Endothelial cell of umbilical vein (primary cell): ENCODE measurements around the gene FBLIM1. TPM values are rescaled to one million over a fixed set of nuclear protein-coding genes. Genes with fewer than 3 reads are reported as not detected.
"Not testable (repeated sequence)": the region's sequence is repeated elsewhere in the genome, so short reads cannot be mapped to it uniquely, and the experiment has no call there.

Source experiments
- BruUV-seq: library from RNA; stranded (reverse); fragments of 400-500 nt; replicated peaks from 2 replicates; lab custom pipeline; 2021; lab: Mats Ljungman, UMichigan
- CTCF ChIA-PET: fragments of 300-600, 350-600 bp; sonication (Branson Sonifier 250); formaldehyde crosslinking; loops from one replicate; lab custom pipeline; 2021; ENCODE audit warnings: antibody characterized with exemption, inconsistent platforms; lab: Charles Lee
- POLR2A ChIA-PET: fragments of 300-600, 350-600 bp; sonication (Branson Sonifier 250); formaldehyde crosslinking; loops from one replicate; lab custom pipeline; 2021; ENCODE audit warnings: antibody characterized with exemption, inconsistent platforms; lab: Charles Lee
- DNase-seq: peaks from one replicate; pipeline ENCODE4 v3.0.0-alpha.2; 2011; ENCODE audit warnings: low read depth, low spot score
- FAIRE-seq: peaks from 2 replicates; lab custom pipeline; 2011; peaks lifted over from hg19 to GRCh38; lab: Jason Lieb, UNC
- H2AFZ ChIP-seq: 2 replicates; pipeline ENCODE4 v1.6.0; 2012; ENCODE audit warnings: low read depth, low read length, control low read depth, inconsistent platforms
- H3K27ac ChIP-seq: 2 replicates; pipeline ENCODE4 v1.5.1; 2011; ENCODE audit warnings: low read depth, mild to moderate bottlenecking, control low read depth, low read length, moderate library complexity; ENCODE audit not compliant: insufficient read depth
- H3K27me3 ChIP-seq, 2 experiments: 2 replicates each; pipeline versions ENCODE4 v1.6.0 to v1.6.1; 2011; ENCODE audit warnings: low read length in 2 of 2, mixed read lengths in 1 of 2; ENCODE audit not compliant: control insufficient read depth in 2 of 2, insufficient read depth in 2 of 2
- H3K36me3 ChIP-seq, 2 experiments: 2 replicates in 1 of 2; 3 replicates in 1 of 2; pipeline ENCODE4 v1.5.1; 2011; ENCODE audit warnings: low read length in 2 of 2, mild to moderate bottlenecking in 1 of 2, moderate library complexity in 1 of 2; ENCODE audit not compliant: control insufficient read depth in 2 of 2, insufficient read depth in 2 of 2; ENCODE audit errors: extremely low read depth in 1 of 2
- H3K4me1 ChIP-seq: 3 replicates; pipeline ENCODE4 v1.5.1; 2011; ENCODE audit warnings: mild to moderate bottlenecking, low read length; ENCODE audit not compliant: control insufficient read depth, insufficient read depth; ENCODE audit errors: extremely low read depth
- H3K4me2 ChIP-seq: 2 replicates; pipeline ENCODE4 v1.6.1; 2011; ENCODE audit warnings: low read length, control low read depth, mixed read lengths; ENCODE audit not compliant: insufficient read depth
- H3K4me3 ChIP-seq, 3 experiments: fragments of 200-600 bp in 1 of 3; sonication (generic), shearing (Covaris generic) in 1 of 3; replicated peaks in 1 of 3; 2 replicates each; pipeline ENCODE4 v1.5.1; 2011 to 2016; ENCODE audit warnings: control low read depth in 3 of 3, low read length in 3 of 3, mild to moderate bottlenecking in 2 of 3, inconsistent platforms in 1 of 3, low read depth in 1 of 3, moderate library complexity in 1 of 3; ENCODE audit not compliant: insufficient read depth in 1 of 3
- H3K79me2 ChIP-seq: 2 replicates; pipeline ENCODE4 v1.6.0; 2012; ENCODE audit warnings: low read length, inconsistent platforms; ENCODE audit not compliant: control insufficient read depth, insufficient read depth
- H3K9ac ChIP-seq: replicated peaks from 2 replicates; pipeline ENCODE3; 2011; ENCODE audit warnings: low read length, control low read depth; ENCODE audit not compliant: insufficient read depth; ENCODE audit errors: extremely low read depth
- H3K9me1 ChIP-seq: replicated peaks from 3 replicates; pipeline ENCODE4 v1.6.0; 2011; ENCODE audit warnings: mild to moderate bottlenecking, low read length; ENCODE audit not compliant: control insufficient read depth, insufficient read depth; ENCODE audit errors: extremely low read depth
- H3K9me3 ChIP-seq: replicated peaks from 2 replicates; pipeline ENCODE4 v1.5.1; 2012; ENCODE audit warnings: low read length, inconsistent platforms; ENCODE audit not compliant: control insufficient read depth, insufficient read depth
- H4K20me1 ChIP-seq: replicated peaks from 2 replicates; pipeline ENCODE3; 2011; ENCODE audit warnings: mild to moderate bottlenecking, low read length; ENCODE audit not compliant: control insufficient read depth, insufficient read depth; ENCODE audit errors: extremely low read depth
- EZH2 ChIP-seq: IDR thresholded peaks from 2 replicates; pipeline ENCODE4 v1.6.1; 2012; ENCODE audit warnings: borderline replicate concordance, low read depth, mild to moderate bottlenecking, moderate library complexity, low read length, inconsistent platforms; ENCODE audit not compliant: severe bottlenecking
- FOS ChIP-seq: IDR thresholded peaks from 2 replicates; pipeline ENCODE4 v1.6.1; 2011; ENCODE audit warnings: mild to moderate bottlenecking, low read length, moderate library complexity, borderline replicate concordance; ENCODE audit not compliant: insufficient read depth
- GATA2 ChIP-seq: IDR thresholded peaks from 2 replicates; pipeline ENCODE4 v1.7.0; 2011; ENCODE audit warnings: low read depth, mild to moderate bottlenecking, moderate library complexity, mixed read lengths, low read length; ENCODE audit not compliant: insufficient read length, insufficient read depth
- JUN ChIP-seq: IDR thresholded peaks from 2 replicates; pipeline ENCODE4 v1.6.1; 2011; ENCODE audit warnings: borderline replicate concordance, low read depth; ENCODE audit not compliant: insufficient read length, insufficient read depth
- MAX ChIP-seq: IDR thresholded peaks from 2 replicates; pipeline ENCODE4 v1.6.1; 2011; ENCODE audit not compliant: insufficient read depth, insufficient read length
- MYC ChIP-seq: IDR thresholded peaks from one replicate; pipeline ENCODE4 v1.6.1; 2011; ENCODE audit warnings: mild to moderate bottlenecking, low read depth, low read length
- POLR2A ChIP-seq: IDR thresholded peaks from 2 replicates; pipeline ENCODE4 v1.6.1; 2012; ENCODE audit warnings: low read depth, mild to moderate bottlenecking, control low read depth, low read length
- POLR2AphosphoS5 ChIP-seq: IDR thresholded peaks from 2 replicates; pipeline ENCODE4 v1.6.1; 2012; ENCODE audit warnings: low read depth, mild to moderate bottlenecking, control low read depth, low read length, moderate library complexity; ENCODE audit not compliant: insufficient read depth
- dilution Hi-C: fragments of 300-500 bp; cut with MboI; formaldehyde crosslinking; loops from one replicate; pipeline ENCODE4 v1.15.0; 2019; ENCODE audit warnings: low sequenced_read_pairs; ENCODE audit not compliant: extremely low pct_ligation_motif_present
- intact Hi-C: fragments of 100-400 bp; cut with micrococcal nuclease; formaldehyde crosslinking; loops from one replicate; pipeline ENCODE4 v1.10.0; 2022
- polyA plus RNA-seq, 4 experiments: library from polyadenylated mRNA; depleted of rRNA in 3 of 4; stranded (reverse) in 3 of 4; unstranded in 1 of 4; fragments of >200 nt; gene quantifications; 2 replicates each; pipeline versions ENCODE4 v1.2.1 to v1.2.3, GENCODE V29; 2011 to 2012; ENCODE audit warnings: missing spikeins in 1 of 4
- total RNA-seq: library from RNA; stranded (reverse); gene quantifications from 2 replicates; pipeline ENCODE4 v1.2.3, GENCODE V29; 2021

FBLIM1 gene
- total and polyA plus RNA-seq, 2 donors (not counting 3 experiments of a cell fraction or from before 2014, with no cell fraction given) = 363 to 414 TPM

- no peaks in the 10 kb centered on the region for H3K79me2 ChIP-seq
- H4K20me1 ChIP-seq = no peaks in the 10 kb centered on the region
- H3K9ac ChIP-seq = no peak overlapping the region
- POLR2A ChIA-PET = no interaction called here
- BruUV-seq = no TSS peak
- intact Hi-C loops = no loop called here
- no peaks in the 10 kb centered on the region for H3K36me3 ChIP-seq
- H3K9me1 ChIP-seq = no peaks in the 10 kb centered on the region
- no peak overlapping the region for H3K4me2 ChIP-seq
- CTCF ChIA-PET = interaction anchor here (1.3 kb wide), 1 partner anchor 11 kb away, joined by 10 read pairs; no protein-coding TSS in a partner anchor
- dilution Hi-C loops = no loop called here
- H2AFZ ChIP-seq = no peak overlapping the region
- no peak overlapping the region for H3K27ac ChIP-seq
- no peaks in the 10 kb centered on the region for H3K4me1 ChIP-seq
- no peak for FAIRE-seq
- H3K9me3 ChIP-seq = no peaks in the 10 kb centered on the region
- H3K4me3 ChIP-seq = no peak overlapping the region
- no peak for TF ChIP-seq GATA2
- no peak for TF ChIP-seq MYC
- no peak for TF ChIP-seq FOS
- TF ChIP-seq EZH2 = no peak
- TF ChIP-seq POLR2A = no peak
- no peak for TF ChIP-seq JUN
- no peak for TF ChIP-seq POLR2AphosphoS5
- no peak for TF ChIP-seq MAX
- H3K27me3 ChIP-seq = no peaks in the 10 kb centered on the region
- no peak for DNase-seq
Measured at GRCh38 chr1:15826810-15827507, 68.4 kb downstream of the FBLIM1 start.

GRCh38 chr1:15827567-15827966 is 69.0 kb downstream of the FBLIM1 start:
- H3K36me3 ChIP-seq, FAIRE-seq, intact Hi-C loops, H3K9me1 ChIP-seq, H3K79me2 ChIP-seq, H3K9ac ChIP-seq, H4K20me1 ChIP-seq, dilution Hi-C loops, H3K4me2 ChIP-seq, POLR2A ChIA-PET, H3K27me3 ChIP-seq, H3K4me3 ChIP-seq, H3K27ac ChIP-seq, H3K9me3 ChIP-seq, H2AFZ ChIP-seq, CTCF ChIA-PET, H3K4me1 ChIP-seq, BruUV-seq, DNase-seq: not testable (repeated sequence)

- DNase-seq, H3K9me3 ChIP-seq, BruUV-seq, H3K9ac ChIP-seq, H3K9me1 ChIP-seq, H3K4me2 ChIP-seq, H3K4me1 ChIP-seq, H4K20me1 ChIP-seq, H3K27ac ChIP-seq, H3K79me2 ChIP-seq, POLR2A ChIA-PET, H3K4me3 ChIP-seq, H3K36me3 ChIP-seq, H3K27me3 ChIP-seq, intact Hi-C loops, FAIRE-seq, dilution Hi-C loops, H2AFZ ChIP-seq: not testable (repeated sequence)
- CTCF ChIA-PET = interaction anchor here (3.1 kb wide), 1 partner anchor 14 kb away, joined by 21 read pairs; no protein-coding TSS in a partner anchor
Measured at GRCh38 chr1:15828931-15829330, 70.3 kb downstream of the FBLIM1 start.
